ELF-1 (cell line): ENCODE data around the gene JARID2.

Experiments used
- DNase-seq: peaks from one replicate; pipeline ENCODE4 v3.0.0-alpha.2; 2016; ENCODE audit warnings: low read depth, low spot score

JARID2 gene

DNA sequence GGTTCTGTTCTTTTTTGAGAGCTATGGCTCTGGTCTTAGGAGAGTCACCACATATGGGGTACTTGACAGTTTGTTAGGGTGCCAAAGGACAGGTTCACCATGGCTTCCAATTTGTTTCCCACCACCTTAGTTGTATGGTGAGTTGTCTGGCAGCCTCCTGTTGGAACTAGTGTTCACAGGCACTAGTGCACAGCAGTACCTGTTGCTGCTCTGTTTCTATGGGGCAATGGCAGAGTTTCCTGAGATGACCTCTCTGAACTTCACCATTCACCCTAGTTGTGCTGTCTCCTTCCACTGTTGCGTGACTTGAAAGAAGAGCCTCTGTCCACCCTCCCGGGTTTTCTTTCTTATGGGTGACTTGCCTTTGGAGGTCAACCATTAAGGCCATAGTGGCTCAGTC, 129.1 kb downstream of the JARID2 start:
- no peak for DNase-seq

DNA sequence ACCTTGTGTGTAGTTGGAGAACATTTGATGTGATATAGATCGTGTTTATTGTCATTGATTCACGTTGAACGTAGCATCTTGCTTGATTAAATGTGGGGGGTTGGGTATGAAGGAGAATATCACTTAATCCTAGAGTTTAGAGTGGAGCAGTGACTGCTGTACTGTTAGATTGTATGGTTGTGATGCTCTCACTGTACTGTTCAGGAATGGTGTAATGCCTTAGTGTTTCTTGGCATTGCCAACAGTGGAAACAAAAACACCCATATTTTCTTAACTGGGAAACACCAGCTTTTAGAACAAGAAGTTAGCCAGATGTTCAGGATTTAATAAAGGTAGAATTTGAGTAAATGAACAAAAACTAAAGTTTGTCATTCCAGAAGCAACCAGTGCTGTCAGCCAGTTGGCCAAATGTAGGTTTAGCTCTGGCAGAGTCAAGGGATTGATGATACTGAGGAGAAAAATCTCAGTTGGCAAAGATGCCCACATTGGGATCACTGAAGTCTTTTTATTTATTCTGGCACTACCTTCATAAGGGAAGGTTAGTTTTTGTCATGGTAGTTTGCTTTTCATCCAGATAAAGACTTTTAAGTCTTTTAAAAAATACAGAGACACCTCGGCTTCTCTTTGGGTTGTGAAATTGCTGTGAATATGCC, 129.9 kb downstream of the JARID2 start:
- no peak for DNase-seq

DNA sequence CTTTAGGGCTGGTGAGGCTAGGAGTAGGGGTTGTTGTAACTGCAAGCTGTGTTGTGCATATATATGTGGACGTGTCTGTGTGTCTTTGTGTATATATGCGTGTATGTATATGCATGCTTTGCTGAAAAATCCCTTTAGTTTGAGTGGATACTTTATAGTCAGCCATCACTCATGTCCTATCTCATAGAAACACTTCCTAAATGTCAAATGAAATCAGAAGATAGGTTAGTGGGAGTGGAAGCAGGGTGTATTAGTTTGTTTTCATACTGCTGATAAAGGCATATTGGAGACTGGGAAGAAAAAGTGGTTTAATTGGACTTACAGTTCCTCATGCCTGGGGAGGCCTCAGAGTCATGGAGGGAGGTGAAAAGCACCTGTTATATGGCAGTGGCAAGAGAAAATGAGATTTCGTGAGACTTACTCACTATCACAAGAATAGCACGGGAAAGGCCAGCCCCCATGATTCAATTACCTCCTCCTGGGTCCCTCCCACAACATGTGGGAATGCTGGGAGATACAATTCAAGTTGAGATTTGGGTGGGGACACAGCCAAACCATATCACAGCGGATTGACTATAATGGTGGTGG, 131.1 kb downstream of the JARID2 start:
- DNase-seq, result no peak

DNA sequence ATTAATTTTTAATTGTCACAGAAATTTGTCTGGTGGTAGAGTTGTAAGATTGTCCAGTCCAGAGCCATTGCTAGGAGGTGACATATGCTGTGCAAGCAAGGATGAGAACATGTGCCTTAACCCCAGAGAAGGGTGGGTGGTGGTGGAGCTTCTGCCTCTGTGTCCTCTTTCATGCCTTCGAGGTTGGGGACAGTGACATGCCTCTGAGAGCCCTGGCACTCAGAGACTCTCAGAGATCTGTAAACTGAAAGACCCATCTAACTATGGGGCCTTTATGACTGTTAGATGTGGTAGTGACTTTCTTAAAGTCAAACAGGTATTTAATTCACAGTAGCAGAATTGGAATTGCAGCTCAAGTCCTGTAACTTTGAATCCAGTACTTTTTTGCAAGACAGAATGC, 132.4 kb downstream of the JARID2 start:
- no peak for DNase-seq

DNA sequence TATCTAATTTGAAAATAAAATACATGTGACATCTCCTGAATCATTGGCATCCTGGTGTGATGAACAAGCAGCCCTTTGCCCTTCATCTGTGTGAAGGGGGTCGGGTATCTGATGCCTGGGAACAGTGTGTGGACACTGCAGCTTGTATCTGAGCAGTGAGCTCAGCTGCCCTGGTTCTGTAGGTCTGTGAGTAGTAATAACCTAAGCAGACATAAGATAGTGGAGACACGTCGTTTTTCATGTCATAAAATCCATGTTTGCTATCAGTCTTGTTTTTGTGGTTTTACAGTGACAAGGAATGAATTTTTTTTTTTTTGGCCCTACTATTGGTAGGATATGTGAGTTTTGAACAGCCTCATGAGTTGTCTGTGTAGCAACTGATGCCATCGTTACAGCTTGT, 133.0 kb downstream of the JARID2 start:
- DNase-seq, result no peak

DNA sequence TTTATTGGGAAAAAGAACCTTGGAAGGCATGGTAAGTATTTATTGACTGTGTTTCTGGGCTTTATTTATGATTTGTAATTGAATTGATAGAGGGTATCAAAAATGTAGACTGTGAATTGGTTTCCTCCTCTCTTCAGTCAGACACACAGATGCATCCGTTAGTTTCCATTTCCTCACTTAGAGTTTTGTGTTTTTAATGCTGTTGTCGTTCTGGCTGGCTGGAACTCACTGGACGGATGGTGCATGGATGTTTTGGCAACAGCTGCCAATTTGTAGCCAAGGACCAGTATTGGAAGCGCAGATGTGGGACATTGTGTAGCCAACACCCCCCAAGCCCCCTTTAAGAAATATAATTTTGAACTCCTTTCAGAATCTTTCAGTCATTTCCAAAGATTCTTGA, 134.5 kb downstream of the JARID2 start:
- no peak for DNase-seq

DNA sequence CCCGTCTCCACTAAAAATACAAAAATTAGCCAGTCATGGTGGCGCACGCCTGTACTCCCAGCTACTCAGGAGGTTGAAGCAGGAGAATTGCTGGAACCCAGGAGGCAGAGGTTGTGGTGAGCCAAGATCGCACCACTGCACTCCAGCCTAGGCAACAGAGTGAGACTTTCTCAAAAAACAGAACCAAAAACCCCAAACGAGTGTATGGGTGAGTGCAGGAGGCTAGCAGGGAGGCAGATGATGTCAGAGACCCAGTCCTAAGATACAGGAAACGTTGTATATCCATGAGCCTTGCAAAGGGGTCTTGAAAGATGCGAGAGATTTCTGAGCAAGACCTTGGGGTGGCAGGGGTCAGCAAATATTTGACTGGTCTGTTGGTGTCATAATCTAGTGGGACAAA, 136.2 kb downstream of the JARID2 start:
- no peak for DNase-seq

DNA sequence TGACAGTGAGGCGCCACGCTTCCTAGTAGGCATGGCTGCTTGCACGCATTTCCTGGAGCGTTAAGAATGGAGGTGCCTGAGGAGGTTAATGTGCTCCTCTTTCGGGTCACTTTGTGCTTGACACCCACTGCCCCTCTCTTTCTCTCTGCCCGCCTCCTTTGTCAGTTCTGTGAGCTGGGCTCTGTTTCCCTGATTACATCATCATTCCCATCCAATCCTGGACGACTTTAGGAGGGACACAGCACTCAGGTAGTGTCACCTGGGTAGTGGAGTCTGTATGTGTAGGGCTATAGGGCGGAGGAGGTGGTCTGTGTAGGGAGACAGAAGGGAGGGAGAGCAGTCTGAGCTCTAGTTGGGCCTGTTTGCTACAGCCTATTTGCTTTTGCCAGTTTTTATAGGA, 136.8 kb downstream of the JARID2 start:
- no peak for DNase-seq

DNA sequence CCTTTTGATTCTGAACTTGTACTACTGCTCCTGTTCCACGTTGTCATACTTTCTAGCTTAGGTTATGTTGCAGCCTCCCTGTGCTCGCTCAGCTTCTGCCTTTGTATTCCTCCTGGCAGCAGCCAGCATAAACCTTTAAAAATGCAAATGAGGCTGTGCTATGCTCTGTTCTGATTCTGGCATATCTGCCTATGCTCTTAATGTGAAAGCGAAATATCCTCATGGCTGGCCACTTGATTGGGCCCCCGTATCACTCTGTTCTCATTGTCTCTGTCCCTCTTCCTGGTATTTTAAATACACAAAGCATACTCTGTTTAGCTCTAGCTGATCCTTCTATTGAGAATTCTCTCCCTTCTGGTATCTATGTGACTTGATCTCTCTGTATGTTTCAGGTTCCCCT, 139.0 kb downstream of the JARID2 start:
- no peak for DNase-seq

DNA sequence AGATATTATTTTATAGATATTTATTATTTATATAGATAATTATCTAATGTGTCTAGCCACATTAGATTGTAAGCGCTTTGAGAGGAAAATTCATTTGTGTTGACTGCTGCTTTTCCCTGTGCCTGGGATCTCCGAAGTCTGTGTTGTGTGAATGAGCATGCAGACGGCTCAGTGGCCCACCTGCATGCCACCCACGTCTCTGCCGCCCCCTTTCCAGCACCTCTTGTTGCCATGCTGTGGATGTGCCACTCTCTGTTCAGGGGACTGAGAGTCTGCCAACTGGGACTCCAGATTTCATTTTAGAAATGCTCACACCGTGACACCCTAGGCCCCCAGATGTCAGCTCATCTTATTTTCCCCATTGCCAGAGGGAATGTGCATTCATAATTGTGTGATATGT, 139.7 kb downstream of the JARID2 start:
- DNase-seq, result no peak

DNA sequence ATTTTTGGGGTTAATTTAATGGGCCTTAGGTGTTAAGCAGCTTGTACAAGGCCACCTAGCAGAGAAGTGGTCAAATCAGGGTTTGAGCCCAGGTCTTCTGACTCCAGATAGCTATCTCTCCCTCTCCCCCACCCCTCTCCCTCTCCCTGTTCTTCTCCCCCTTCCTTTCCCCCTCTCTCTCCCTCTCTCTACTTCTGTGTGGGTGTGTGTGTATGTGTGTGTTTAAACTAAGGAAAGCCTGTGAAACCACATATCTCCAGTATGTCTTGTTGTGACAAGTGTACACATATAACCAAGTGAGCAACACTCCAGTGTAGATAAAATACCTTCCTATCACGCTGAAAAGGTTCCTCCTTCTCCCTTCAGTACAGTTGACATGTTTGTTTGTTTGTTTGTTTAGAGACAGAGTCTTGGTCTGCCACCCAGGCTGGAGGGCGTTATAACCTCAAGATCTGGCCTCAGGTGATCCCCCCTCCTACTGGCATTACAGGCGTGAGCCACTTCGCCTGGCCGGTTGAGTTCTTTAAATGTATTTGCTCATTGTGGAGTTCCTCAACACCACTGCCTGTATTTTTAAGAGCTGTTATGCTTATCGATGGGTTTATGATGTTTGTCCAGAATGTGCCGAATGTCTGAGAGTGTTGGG, 140.4 kb downstream of the JARID2 start:
- no peak for DNase-seq

DNA sequence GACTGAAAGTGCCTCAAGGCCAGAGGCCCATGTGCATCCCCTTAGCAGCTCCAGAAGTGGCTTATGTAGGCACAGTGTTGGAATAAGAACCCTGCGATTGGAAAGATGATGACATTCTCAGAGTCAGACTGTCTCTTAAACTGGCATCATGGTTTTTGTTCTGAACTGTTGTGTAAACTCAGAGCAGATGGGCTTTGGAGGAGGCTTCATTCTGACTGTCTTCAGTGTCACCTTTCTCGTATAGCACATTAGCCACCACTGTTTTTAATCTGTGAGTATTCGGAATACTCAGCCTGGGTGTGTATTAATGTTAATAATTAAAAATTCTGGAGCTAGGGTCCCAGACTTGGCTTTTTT, 140.9 kb downstream of the JARID2 start:
- DNase-seq, result no peak

DNA sequence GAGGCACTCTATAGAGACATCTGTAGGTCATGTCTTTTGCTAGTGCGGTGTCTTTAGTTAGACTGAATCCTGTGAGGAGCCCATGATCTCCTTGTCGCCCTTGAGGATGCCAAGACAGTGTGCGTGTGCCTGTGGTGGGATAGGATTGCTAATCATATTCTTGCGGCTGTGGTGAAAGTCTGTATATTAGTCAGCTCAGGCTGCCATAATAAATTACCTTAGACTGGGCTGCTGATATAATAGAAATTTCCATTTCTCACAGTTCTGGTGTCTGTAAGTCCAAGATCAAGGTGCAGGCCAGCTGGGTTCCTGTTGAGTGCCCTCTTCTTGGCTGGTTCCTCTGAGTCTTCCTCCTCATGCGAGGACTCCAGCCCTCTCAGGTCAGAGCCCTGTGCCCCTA, 141.2 kb downstream of the JARID2 start:
- DNase-seq, result no peak

DNA sequence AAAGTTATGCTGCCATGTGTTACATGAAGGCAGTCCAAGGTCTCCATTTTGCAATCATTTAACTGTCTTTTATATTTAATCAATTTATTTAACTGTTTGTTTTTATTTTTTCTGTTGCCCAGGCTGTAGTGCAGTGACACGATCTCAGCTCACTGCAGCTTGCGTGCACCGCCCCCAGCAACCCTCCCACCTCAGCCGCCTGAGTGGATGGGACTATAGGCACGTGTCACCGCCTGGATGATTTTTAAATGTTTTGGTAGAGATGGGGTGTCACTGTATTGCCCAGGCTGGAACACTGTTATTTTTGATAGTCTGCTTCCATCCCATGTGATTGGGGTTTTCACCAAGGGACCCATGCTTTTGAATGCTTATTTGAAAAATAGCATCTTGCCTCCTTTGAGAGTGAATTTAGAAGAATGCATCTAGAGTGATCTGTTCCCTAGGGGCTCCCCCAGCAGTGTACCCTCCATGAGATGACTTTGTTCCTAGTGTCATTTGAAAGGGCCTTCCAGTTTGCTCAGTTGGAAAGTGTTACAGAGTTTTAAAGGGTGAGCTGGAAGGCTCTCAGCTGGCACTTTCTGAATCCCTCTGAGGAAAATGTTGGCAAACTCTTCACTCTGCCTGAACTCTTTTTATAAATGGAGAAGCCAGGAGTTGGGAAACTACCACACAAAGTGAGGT, 143.4 kb downstream of the JARID2 start:
- DNase-seq, result no peak

DNA sequence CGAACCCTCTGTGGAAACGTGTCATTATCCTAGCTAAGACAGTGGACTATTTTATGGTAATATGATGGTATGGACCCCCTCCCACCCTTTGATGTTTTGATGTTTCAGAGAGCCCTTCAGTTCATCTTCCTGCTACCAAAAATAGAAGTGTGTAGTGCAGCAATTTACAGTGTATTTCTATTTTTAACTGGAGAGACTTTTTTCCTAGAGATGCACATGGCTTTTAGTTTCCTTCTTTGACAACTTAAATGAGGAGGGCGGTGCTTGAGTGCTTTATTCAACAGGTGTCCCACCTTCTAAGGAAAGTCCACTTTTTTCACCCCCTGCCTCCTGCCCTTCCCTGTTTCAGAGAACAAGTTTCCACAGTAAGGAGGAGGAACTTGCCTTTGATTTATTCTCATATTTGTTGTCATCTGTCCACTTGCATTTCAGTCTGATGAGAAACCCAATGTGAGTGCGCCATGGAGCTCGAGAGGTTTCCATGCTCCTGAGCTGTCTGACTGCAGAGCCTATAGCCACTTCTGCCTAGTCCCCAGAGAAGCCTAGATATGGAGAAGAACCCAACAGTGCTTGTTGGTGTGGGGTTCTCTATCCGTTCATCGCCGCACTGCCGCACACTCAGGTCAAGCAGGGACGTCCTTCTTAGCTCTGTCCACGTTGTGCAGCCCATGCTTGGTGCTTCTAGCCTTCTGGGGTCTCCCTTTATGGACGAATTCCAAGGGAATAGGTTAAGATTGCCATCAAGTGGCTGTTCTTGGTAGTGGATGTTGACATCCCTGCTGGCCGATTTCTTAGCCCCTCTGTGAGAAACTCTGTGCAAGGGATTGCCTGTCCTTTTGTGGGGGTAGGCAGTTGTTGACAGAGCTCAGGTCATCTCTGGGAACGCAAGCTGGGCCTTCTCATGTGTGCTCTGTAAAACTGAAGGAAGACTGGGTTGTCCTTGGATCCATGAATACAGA, 144.2 kb downstream of the JARID2 start:
- DNase-seq, result peak; percentile 77

DNA sequence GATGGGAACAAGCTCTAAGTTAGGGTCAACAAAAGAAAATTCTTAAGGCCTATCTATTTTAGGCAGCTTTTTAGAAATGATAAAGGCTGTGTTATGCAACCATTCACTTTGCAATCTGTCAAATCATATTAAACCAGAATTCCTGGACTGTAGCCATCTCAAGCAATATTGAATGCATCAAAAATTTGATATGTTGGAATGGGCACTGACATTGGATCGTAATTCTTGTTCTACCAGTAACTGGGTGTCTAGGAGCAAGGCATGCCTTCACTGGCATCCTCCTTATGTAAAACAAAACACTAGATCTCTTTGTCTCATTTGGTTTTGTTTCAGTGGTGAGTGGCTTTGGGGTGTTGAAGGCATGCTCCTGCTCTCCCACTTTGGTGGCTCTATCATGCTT, 145.6 kb downstream of the JARID2 start:
- DNase-seq, result no peak

DNA sequence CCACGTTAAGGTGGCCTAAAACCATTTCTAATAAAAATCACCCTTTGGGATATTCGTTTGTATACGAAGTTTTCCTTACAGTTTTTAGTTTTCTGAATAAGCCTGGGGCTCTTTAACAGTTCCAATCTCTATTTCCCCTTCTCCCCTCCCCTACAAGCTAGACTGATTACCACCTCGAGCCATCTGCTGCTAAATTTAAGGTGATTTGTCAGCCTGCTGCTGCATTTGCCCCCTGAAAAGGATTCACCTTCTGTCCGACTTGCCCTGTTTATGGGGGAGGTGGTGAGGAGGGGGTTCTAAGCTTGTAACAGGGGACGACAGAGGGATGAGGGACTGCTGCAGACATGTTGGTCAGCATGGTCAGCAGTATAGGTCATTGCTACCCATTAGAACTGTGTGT, 146.3 kb downstream of the JARID2 start:
- no peak for DNase-seq

DNA sequence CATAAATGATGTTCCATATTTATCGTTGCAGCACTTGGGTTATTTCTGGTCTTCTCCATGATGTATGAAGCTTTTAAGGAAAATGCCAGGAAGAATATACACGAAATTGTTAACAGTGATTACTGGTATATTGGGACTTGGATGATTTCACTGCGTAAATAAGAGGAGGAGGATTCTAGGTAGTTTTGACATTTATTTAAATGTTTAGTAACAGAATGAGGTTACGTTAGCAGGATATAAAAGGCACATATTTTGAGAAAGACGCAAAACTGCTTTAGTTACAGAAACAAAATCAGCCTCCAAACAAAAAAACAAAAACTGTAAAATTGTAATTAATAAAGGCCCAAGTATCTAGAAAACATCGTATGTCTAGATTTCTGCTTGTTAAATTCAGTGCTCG, 147.7 kb downstream of the JARID2 start:
- DNase-seq, result no peak

DNA sequence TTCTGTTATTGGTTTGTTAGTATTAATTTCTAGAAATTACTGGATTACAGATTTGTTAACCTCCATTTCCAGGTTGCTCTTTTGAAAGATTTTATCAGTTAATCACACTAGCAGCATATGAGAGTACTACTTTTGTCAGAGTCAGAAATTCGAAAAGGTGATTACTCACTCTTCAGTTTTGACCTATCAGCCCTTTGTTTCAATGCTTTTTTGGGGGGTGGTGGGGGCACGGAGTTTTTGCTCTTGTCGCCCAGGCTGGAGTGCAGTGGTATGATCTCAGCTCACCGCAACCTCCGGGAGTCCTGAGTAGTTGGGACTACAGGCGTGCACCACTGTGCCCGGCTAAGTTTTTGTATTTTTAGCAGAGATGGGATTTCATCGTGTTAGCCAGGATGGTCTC, 149.2 kb downstream of the JARID2 start:
- no peak for DNase-seq

DNA sequence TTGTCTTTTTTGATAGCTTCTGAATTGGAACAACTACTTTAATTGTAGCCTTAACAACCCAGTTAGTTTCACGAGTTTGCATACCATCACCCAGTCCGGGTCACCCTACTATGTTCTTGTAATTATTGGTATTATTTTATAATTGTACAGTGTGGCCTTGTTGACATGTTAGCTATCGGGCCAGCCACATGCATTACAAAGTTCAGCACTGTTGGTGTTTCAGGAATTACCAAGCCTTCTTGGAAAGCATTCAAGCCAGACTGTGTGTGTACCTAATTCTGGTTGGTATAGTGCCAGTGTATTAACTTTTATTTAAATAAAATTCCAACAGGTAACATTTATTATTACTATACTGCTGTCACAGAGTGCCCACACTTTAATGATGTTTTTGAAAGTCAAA, 150.9 kb downstream of the JARID2 start:
- no peak for DNase-seq

DNA sequence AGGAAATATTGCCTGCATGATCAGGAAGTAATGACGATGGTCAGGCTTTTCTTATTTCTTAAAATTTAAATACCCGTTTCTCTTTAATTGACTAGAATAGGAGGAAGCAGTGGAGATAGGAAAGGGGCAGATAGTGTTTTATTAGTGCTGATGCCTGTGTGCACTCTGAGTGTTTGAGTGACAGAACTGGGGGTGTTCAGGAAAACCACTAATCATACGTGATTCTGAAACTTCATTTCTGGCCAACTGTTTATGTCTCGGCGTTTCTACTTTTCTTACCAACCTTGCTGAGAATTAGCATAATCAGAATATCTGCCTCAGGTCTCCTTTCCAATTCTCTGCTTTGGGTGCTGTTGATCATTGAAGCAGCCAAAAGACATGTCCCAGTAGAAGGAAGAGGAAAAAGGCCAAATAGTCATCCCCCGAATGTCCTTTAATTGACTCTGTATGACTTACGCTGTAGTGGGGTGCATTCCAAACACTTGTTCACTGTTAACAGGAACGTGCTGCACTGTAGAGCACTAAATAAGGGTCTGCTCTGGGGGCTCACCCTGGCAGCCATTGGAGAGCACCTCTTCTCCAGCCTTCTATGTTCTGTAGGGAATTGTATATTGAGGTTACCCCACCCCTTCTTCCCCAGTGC, 152.9 kb downstream of the JARID2 start:
- DNase-seq, result peak; percentile 3
